Measurements from ENCODE around the gene ERC2.
"Not testable (repeated sequence)": the region's sequence is repeated elsewhere in the genome, so short reads cannot be mapped to it uniquely, and the experiment has no call there.

ERC2 gene

DNA sequence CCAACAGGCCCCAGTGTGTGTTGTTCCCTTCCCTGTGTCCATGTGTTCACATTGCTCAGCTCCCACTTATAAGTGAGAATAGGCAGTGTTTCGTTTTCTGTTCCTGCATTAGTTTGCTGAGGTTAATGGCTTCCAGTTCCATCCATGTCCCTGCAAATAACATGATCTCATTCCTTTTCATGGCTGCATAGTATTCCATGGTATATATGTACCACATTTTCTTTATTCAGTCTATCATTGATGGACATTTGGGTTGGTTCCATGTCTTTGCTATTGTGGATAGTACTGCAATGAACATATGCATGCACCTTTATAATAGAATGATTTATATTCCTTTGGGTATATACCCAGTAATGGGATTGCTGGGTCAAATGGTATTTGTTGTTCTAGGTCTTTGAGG lies 452.9 kb downstream of the ERC2 start:
- DNase-seq (ENCODE audit: low read depth in 2 of 3, low spot score in 2 of 3): not testable (repeated sequence)

GRCh38 chr3:56012721-56013120 lies 455.5 kb downstream of the ERC2 start:
- no peak for DNase-seq (ENCODE audit: low read depth in 2 of 3, low spot score in 2 of 3)

DNA sequence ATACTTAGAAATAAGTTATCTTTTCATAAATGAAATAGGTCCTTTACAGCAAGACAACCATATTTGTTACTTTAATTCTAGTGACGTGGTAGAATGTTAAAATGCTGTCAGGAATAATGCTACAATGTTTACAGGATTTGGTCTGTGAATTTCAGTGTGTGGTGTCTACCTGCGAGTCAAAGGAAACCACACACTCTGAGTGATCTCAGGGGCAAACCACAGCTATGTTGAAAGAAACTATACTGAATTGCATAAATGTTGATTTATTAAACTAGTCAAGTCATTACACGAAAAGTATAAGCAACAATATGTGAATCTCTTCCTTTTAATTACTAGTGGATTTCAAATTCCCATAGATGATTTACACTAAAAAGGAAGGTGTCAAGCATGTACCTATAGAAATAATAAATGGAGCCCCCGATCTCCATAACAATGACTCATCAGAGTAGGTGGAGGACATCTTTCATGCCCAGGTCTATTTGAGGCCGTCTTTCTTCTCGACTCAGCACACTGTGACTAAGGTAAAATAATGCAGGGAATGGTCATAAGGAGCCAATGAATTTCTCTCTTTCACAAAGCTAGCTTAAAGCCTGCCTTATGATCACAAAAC lies 463.0 kb downstream of the ERC2 start:
- DNase-seq (ENCODE audit: low read depth in 2 of 3, low spot score in 2 of 3): no peak

GRCh38 chr3:56003129-56003528 lies 465.1 kb downstream of the ERC2 start:
- no peak for DNase-seq (ENCODE audit: low read depth in 2 of 3, low spot score in 2 of 3)

- no peak for DNase-seq (ENCODE audit: low read depth in 2 of 3, low spot score in 2 of 3)
Observed at GRCh38 chr3:56001991-56002390, 466.3 kb downstream of the ERC2 start.

DNA sequence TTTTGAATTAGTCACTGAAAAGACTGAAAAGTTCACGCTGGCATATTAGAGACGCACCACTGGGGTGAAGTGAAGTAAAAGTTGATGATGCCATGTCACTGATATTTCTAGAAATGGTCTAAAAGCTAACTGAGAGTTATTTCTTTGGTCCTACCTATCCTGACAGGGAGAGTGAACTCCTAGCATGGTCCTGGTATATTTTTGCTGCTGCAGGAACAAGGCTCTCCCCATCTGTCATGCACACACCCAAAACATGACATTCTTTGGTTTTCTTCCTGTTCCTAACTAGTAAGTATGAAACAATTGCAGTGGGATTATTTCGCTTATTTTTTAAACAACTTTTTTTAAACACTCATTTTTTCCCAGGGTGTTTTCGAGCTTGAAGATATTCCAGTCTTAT lies 466.7 kb downstream of the ERC2 start:
- no peak for DNase-seq (ENCODE audit: low read depth in 2 of 3, low spot score in 2 of 3)

- DNase-seq (ENCODE audit: low read depth in 2 of 3, low spot score in 2 of 3): no peak
Observed at GRCh38 chr3:55989366-55989765, 478.9 kb downstream of the ERC2 start.

DNA sequence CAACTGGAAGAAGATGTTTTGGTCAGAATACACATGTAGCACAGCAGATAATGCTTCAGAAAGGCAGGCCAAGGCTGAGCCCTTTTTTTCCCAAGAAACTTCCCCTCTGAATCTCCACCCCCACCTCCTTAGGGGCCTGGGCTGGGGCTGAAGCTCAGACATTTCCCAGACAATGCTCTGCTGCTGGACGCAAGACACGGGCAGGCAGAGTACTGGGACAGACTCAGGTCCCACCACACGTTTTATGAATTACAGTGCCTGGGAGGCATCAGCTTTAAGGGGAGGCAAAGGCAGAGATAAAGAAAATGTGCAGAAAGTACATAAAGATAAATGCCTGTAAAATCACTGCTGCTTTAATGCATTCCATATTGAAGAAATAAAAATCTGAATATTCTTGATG lies 479.4 kb downstream of the ERC2 start:
- no peak for DNase-seq (ENCODE audit: low read depth in 2 of 3, low spot score in 2 of 3)

GRCh38 chr3:55984626-55985025 lies 483.6 kb downstream of the ERC2 start:
- no peak for DNase-seq (ENCODE audit: low read depth in 2 of 3, low spot score in 2 of 3)

DNA sequence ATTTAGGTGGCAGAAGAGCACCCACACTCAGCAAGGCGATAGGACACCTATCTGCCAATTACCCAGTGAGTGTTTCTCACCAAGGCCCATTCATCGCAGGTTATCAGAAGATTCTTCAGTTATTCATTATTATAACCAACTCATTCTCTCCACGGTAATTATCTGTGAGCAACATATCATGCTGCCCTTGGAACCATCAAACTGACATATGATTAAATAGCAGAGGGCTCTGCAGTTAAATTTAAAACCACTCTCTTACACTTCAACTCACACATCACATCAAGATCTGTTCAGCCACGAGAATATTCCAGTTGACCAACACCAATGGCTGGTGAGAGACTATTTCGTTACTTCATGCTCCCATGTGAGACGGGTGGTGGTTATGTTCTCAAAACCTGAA lies 489.3 kb downstream of the ERC2 start:
- DNase-seq (ENCODE audit: low read depth in 2 of 3, low spot score in 2 of 3): no peak

DNA sequence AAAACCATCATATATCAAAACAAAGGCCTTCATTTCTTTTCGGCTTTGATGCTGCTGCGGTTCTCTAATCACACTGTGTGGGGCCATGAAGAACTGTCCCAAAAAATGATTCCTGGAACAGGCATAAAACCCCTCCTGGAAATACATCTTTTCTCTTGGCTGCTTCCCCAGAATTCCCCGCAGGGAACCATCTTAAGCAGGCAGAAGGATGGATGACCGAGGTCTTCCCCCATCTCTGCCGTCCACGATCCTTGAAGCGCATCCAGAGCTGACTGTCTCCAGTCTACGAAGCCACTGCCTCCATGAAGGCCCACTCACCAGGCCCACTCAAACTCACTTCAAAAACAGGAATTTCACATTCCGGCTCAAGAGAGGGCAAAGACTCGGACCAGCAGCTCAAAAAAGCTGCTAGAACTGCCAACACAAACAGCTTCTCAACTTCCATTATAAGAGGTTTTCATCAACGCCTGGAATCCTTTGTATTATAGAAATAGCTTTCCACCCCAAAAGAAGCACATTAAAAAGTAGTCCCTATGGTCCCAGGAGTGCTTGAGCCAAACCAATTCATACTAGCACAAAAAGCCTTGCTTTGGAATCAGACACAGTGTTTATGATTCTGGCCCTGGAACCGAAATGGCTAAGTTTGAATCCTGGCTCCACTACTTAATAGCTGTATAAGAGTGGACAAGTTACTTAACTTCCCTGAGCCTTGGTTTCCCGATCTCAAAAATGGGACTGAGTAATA lies 493.7 kb downstream of the ERC2 start:
- no peak for DNase-seq (ENCODE audit: low read depth in 2 of 3, low spot score in 2 of 3)

- DNase-seq (ENCODE audit: low read depth in 2 of 3, low spot score in 2 of 3): no peak
Observed at GRCh38 chr3:55969634-55970033, 498.6 kb downstream of the ERC2 start.

- DNase-seq (ENCODE audit: low read depth in 2 of 3, low spot score in 2 of 3): no peak
Observed at GRCh38 chr3:55968331-55968730, 499.9 kb downstream of the ERC2 start.

- DNase-seq (ENCODE audit: low read depth in 2 of 3, low spot score in 2 of 3): no peak
Observed at GRCh38 chr3:55966566-55966965, 501.7 kb downstream of the ERC2 start.

DNA sequence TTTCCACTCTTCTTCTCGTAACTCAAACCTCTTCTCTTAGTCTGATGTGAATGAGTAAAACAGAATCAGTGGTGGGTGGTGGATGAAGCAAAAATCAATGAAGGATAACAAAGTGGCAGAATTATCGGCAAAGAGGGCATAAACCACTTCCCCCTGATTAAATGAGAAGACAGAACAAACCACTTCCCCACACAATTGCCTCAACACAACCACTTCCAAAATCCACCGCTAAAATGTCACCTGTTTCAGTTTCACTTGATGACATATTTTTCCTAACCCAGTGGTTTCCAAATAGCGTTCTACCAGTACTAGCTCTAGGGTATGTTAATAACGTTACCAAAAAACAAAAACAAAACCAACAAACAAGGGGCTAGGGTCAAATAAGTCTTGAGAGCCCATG lies 502.5 kb downstream of the ERC2 start:
- no peak for DNase-seq (ENCODE audit: low read depth in 2 of 3, low spot score in 2 of 3)

DNA sequence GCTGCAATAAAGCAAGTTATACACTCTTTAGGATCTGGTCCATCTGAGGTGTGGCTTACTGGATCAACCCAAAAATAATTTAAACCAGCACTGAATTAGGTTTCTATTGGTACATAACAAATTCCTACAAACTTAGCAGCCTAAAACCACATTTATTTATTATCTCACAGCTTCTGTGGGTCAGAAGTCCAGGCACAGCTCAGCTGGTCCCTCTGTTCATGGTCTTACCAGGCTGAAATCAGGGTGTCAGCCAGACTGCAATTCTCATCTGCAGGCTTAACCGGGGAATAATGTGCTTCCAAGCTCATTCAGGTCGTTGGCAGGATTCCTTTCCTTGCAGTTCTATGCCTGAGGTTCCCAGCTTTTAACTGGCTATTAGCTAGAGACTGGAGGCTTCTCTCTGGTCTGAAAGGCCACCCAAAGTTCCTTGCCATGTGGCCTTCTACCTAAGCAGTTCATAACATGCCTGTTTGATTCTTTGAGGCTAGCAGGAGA lies 503.7 kb downstream of the ERC2 start:
- no peak for DNase-seq (ENCODE audit: low read depth in 2 of 3, low spot score in 2 of 3)

- no peak for DNase-seq (ENCODE audit: low read depth in 2 of 3, low spot score in 2 of 3)
Observed at GRCh38 chr3:55963601-55964000, 504.7 kb downstream of the ERC2 start.

DNA sequence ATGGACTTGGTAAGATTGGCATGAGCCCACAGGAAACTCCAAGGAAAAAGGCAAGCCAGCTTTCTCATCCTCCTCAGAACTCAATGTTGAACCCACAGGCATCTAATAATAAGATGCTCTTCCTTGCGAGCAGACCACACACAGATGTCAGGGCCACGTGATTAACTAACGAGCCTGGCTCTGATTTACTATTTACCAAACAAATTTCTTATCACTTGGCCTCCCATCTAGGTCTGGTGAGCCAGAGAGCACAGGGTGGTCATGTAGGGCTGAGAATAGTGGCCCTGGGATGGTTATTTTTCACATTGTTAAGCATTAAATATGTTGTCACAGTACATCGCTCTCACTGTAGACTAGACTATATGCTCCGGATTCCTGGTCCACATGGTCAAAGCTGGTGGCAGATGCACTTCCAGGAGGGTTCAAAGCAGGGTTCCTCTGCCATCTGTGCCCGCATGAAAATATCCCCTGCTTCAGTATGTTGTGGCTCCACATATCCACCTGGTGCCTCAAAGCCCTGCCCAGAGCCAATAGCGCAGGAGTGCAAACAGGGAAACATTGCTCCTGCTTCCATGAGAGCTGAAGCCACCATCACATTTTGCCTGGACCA lies 508.7 kb downstream of the ERC2 start:
- DNase-seq (ENCODE audit: low read depth in 2 of 3, low spot score in 2 of 3): no peak

- no peak for DNase-seq (ENCODE audit: low read depth in 2 of 3, low spot score in 2 of 3)
Observed at GRCh38 chr3:55958605-55959004, 509.7 kb downstream of the ERC2 start.

GRCh38 chr3:55955891-55956477 lies 512.3 kb downstream of the ERC2 start:
- no peak for DNase-seq (ENCODE audit: low read depth in 2 of 3, low spot score in 2 of 3)

- no peak for DNase-seq (ENCODE audit: low read depth in 2 of 3, low spot score in 2 of 3)
Observed at GRCh38 chr3:55951388-55951787, 516.9 kb downstream of the ERC2 start.

GRCh38 chr3:55947406-55947805 lies 520.9 kb downstream of the ERC2 start:
- no peak for DNase-seq (ENCODE audit: low read depth in 2 of 3, low spot score in 2 of 3)

Data from activated CD8-positive, alpha-beta memory T cell treated with anti-CD3 and anti-CD28 coated beads for 48 hours (primary cell).